Mesenchymal stem cell (in vitro differentiated cells and primary cell): Measurements from ENCODE around the gene EIF6.

ENCODE experiments used
- DNase-seq: peaks from one replicate; pipeline ENCODE4 v3.0.0-alpha.2; 2013
- H2AFZ ChIP-seq: one replicate; pipeline ENCODE4 v1.6.1; 2013; ENCODE audit warnings: low read depth, mild to moderate bottlenecking, control low read depth, inconsistent platforms, low read length, moderate library complexity
- H2AK5ac ChIP-seq: 2 replicates; pipeline ENCODE4 v1.6.1; 2013; ENCODE audit warnings: low read length, moderate library complexity, mild to moderate bottlenecking, inconsistent platforms; ENCODE audit not compliant: severe bottlenecking
- H2BK120ac ChIP-seq: one replicate; pipeline ENCODE4 v1.6.1; 2013; ENCODE audit warnings: low read depth, mild to moderate bottlenecking, inconsistent platforms, low read length, moderate library complexity
- H2BK12ac ChIP-seq, 2 experiments: one replicate each; pipeline ENCODE4 v1.6.1; 2013; ENCODE audit warnings: inconsistent platforms in 2 of 2, low read length in 2 of 2, mild to moderate bottlenecking in 2 of 2, moderate library complexity in 2 of 2, control low read depth in 1 of 2
- H2BK15ac ChIP-seq: one replicate; pipeline ENCODE4 v1.6.1; 2013; ENCODE audit warnings: mild to moderate bottlenecking, low read depth, inconsistent platforms; ENCODE audit not compliant: poor library complexity, severe bottlenecking
- H2BK5ac ChIP-seq: 2 replicates; pipeline ENCODE4 v1.6.1; 2013; ENCODE audit warnings: low read depth, mild to moderate bottlenecking, low read length, control low read depth, inconsistent platforms; ENCODE audit not compliant: poor library complexity, severe bottlenecking
- H3K14ac ChIP-seq, 2 experiments: one replicate each; pipeline ENCODE4 v1.6.1; 2013; ENCODE audit warnings: inconsistent platforms in 2 of 2, low read length in 2 of 2, control low read depth in 1 of 2, mild to moderate bottlenecking in 1 of 2, moderate library complexity in 1 of 2
- H3K18ac ChIP-seq, 2 experiments: one replicate each; pipeline ENCODE4 v1.6.1; 2013; ENCODE audit warnings: inconsistent platforms in 2 of 2, low read length in 2 of 2, control low read depth in 1 of 2, low read depth in 1 of 2, mild to moderate bottlenecking in 1 of 2
- H3K23ac ChIP-seq, 2 experiments: one replicate each; pipeline ENCODE4 v1.6.1; 2013; ENCODE audit warnings: inconsistent platforms in 2 of 2, low read length in 2 of 2, mild to moderate bottlenecking in 2 of 2, moderate library complexity in 2 of 2, control low read depth in 1 of 2
- H3K27ac ChIP-seq: 2 replicates; pipeline ENCODE4 v1.5.1; 2013; ENCODE audit warnings: mild to moderate bottlenecking, moderate library complexity, low read length, control low read depth, inconsistent platforms; ENCODE audit not compliant: poor library complexity, severe bottlenecking
- H3K27me3 ChIP-seq, 2 experiments: 2 replicates each; pipeline versions ENCODE4 v1.6.1 to v1.7.0; 2013; ENCODE audit warnings: low read length in 2 of 2, mild to moderate bottlenecking in 2 of 2, moderate library complexity in 2 of 2, control low read depth in 1 of 2, inconsistent platforms in 1 of 2; ENCODE audit not compliant: control insufficient read depth in 1 of 2, insufficient read depth in 1 of 2
- H3K36me3 ChIP-seq, 2 experiments: 2 replicates each; pipeline versions ENCODE4 v1.6.1 to v1.7.0; 2013; ENCODE audit warnings: low read length in 2 of 2, control low read depth in 1 of 2, inconsistent platforms in 1 of 2, low read depth in 1 of 2, mild to moderate bottlenecking in 1 of 2; ENCODE audit not compliant: insufficient read depth in 2 of 2, control insufficient read depth in 1 of 2
- H3K4ac ChIP-seq, 2 experiments: one replicate each; pipeline ENCODE4 v1.6.1; 2013; ENCODE audit warnings: inconsistent platforms in 2 of 2, low read length in 2 of 2, mild to moderate bottlenecking in 2 of 2, moderate library complexity in 2 of 2, control low read depth in 1 of 2, low read depth in 1 of 2
- H3K4me1 ChIP-seq: 2 replicates; pipeline ENCODE4 v1.6.1; 2013; ENCODE audit warnings: low read depth, low read length, control low read depth; ENCODE audit not compliant: control insufficient read depth, insufficient read depth
- H3K4me2 ChIP-seq: 2 replicates; pipeline ENCODE4 v1.6.1; 2013; ENCODE audit warnings: low read length, mild to moderate bottlenecking, inconsistent platforms; ENCODE audit not compliant: poor library complexity, severe bottlenecking
- H3K4me3 ChIP-seq, 2 experiments: 2 replicates each; pipeline versions ENCODE4 v1.5.1 to v1.7.0; 2013; ENCODE audit warnings: low read length in 2 of 2, mild to moderate bottlenecking in 2 of 2, control low read depth in 1 of 2, low read depth in 1 of 2; ENCODE audit not compliant: insufficient read depth in 1 of 2
- H3K79me1 ChIP-seq: replicated peaks from 2 replicates; pipeline ENCODE4 v1.6.1; 2013; ENCODE audit warnings: mild to moderate bottlenecking, control low read depth, low read length, inconsistent platforms; ENCODE audit not compliant: poor library complexity, severe bottlenecking
- H3K9ac ChIP-seq: 2 replicates; pipeline ENCODE4 v1.7.0; 2013; ENCODE audit warnings: mild to moderate bottlenecking, low read length, moderate library complexity
- H3K9me3 ChIP-seq: 2 replicates; pipeline ENCODE4 v1.7.0; 2013; ENCODE audit warnings: mild to moderate bottlenecking, low read length; ENCODE audit not compliant: control insufficient read depth
- H4K8ac ChIP-seq: one replicate; pipeline ENCODE4 v1.6.1; 2013; ENCODE audit warnings: inconsistent platforms, mild to moderate bottlenecking, low read length, moderate library complexity
- H4K91ac ChIP-seq: one replicate; pipeline ENCODE4 v1.6.1; 2013; ENCODE audit warnings: mild to moderate bottlenecking, low read length, inconsistent platforms
- WGBS: methylation state at CpG from one replicate; pipeline ENCODE4 v1.1.7; 2013; ENCODE audit warnings: mixed read lengths; 5-methylcytosine and 5-hydroxymethylcytosine counted together

The EIF6 gene

DNA sequence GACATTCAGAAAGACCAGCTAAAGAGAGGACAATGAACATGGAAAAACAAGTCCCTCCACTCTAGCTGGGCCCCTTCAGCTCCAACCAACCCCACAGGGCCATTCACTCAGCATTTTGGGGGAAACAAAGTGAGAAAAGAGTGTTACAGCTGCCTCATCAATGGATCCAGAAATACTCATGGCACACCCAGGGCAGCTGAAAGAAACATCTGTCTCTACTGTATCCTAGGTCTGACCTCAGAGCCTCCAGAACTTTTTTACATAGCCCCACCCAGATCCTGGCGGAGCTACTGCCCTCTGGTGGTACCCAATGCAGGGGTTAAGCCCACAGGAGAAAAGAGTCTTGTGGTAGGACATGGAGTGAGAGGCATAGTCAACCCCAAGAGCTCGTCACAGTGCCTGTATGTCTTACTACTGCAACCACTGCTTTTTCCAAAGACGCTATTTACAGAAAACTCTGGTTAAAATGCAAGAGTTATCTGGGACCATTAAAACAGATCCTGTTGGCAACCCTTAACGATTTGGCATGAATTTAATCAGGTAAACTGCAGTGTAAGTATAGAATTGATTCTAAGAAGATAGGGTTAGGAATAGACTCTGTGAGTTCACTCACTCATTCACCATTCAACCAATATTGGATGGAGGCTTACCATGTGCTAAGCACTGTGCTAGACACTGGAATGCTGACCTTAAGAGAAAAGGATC is 45.0 kb upstream of the EIF6 start:
- H2AFZ ChIP-seq: no peak overlapping the region
- H3K79me1 ChIP-seq: peaks cover 3% of the 10 kb centered on the region
- no peak overlapping the region for H3K4ac ChIP-seq
- no peak overlapping the region for H2BK120ac ChIP-seq
- DNase-seq: peak; percentile 46
- H3K9me3 ChIP-seq: no peaks in the 10 kb centered on the region
- no peak overlapping the region for H2BK15ac ChIP-seq
- peaks cover 6% of the 10 kb centered on the region for H3K4me1 ChIP-seq
- H3K36me3 ChIP-seq: peaks cover 4 to 19% of the 10 kb centered on the region in 2 experiments
- H2BK5ac ChIP-seq: no peak overlapping the region
- no peak overlapping the region for H3K27ac ChIP-seq
- no peak overlapping the region for H3K4me2 ChIP-seq
- peak overlapping the region; percentile 4 to 28 for H2BK12ac ChIP-seq
- H3K4me3 ChIP-seq: peak overlapping the region in 1 of 2 experiments; percentile 12
- no peak overlapping the region for H3K18ac ChIP-seq
- no peak overlapping the region for H4K91ac ChIP-seq
- peak overlapping the region; percentile 59 for H4K8ac ChIP-seq
- H3K27me3 ChIP-seq: no peaks in the 10 kb centered on the region
- no peak overlapping the region for H3K23ac ChIP-seq
- no peak overlapping the region for H3K14ac ChIP-seq
- peak overlapping the region; percentile 76 for H2AK5ac ChIP-seq
- no peak overlapping the region for H3K9ac ChIP-seq
- 70% methylated on average over 4 of the region's 4 CpGs for WGBS

GRCh38 chr20:35328689-35329088 is 44.1 kb upstream of the EIF6 start:
- Histone ChIP-seq H3K4me1 (peaks cover 6% of the 10 kb centered on the region), H2BK12ac (peak overlapping the region in 1 of 2 experiments; percentile 28), H2BK120ac (no peak overlapping the region), H2BK5ac (no peak overlapping the region), H2BK15ac (no peak overlapping the region), H2AFZ (no peak overlapping the region), H3K79me1 (peaks cover 4% of the 10 kb centered on the region), H3K9ac (no peak overlapping the region), H3K4me2 (no peak overlapping the region), H3K27ac (no peak overlapping the region), H3K4me3 (no peak overlapping the region), H3K23ac (no peak overlapping the region), H3K4ac (no peak overlapping the region), H3K9me3 (no peaks in the 10 kb centered on the region), H4K8ac (no peak overlapping the region), H2AK5ac (peak overlapping the region; percentile 74), H3K36me3 (peaks cover 4 to 19% of the 10 kb centered on the region in 2 experiments), H3K18ac (peak overlapping the region in 1 of 2 experiments; percentile 65), H3K27me3 (no peaks in the 10 kb centered on the region), H3K14ac (no peak overlapping the region), H4K91ac (no peak overlapping the region)
- WGBS: 80% methylated on average over 3 of the region's 4 CpGs
- peak; percentile 17 for DNase-seq

- Histone ChIP-seq H3K4me2 (no peak overlapping the region), H2BK15ac (no peak overlapping the region), H4K91ac (no peak overlapping the region), H3K9me3 (no peaks in the 10 kb centered on the region), H2AK5ac (peak overlapping the region; percentile 64), H3K27me3 (no peaks in the 10 kb centered on the region), H3K79me1 (peaks cover 4% of the 10 kb centered on the region), H3K18ac (peak overlapping the region in 1 of 2 experiments; percentile 65), H3K4me3 (no peak overlapping the region), H3K4ac (no peak overlapping the region), H3K23ac (no peak overlapping the region), H3K9ac (no peak overlapping the region), H2AFZ (no peak overlapping the region), H3K36me3 (peaks cover 4 to 19% of the 10 kb centered on the region in 2 experiments), H2BK12ac (peak overlapping the region in 1 of 2 experiments; percentile 28), H3K27ac (no peak overlapping the region), H3K4me1 (peaks cover 6% of the 10 kb centered on the region), H4K8ac (no peak overlapping the region), H2BK5ac (no peak overlapping the region), H3K14ac (no peak overlapping the region), H2BK120ac (no peak overlapping the region)
- WGBS: 100% methylated on average over 2 of the region's 3 CpGs
- peak; percentile 7 for DNase-seq
These were observed 43.6 kb upstream of the EIF6 start for GRCh38 chr20:35328095-35328685.
